HG03442 (cell line): ENCODE measurements around the gene IGHMBP2.

Source experiments
- ATAC-seq: cut with Tn5 transposase; IDR thresholded peaks from one replicate; pipeline ENCODE4 v1.9.1; 2021; ENCODE audit warnings: mild to moderate bottlenecking, moderate library complexity; ENCODE audit not compliant: unreplicated experiment

Gene IGHMBP2

DNA sequence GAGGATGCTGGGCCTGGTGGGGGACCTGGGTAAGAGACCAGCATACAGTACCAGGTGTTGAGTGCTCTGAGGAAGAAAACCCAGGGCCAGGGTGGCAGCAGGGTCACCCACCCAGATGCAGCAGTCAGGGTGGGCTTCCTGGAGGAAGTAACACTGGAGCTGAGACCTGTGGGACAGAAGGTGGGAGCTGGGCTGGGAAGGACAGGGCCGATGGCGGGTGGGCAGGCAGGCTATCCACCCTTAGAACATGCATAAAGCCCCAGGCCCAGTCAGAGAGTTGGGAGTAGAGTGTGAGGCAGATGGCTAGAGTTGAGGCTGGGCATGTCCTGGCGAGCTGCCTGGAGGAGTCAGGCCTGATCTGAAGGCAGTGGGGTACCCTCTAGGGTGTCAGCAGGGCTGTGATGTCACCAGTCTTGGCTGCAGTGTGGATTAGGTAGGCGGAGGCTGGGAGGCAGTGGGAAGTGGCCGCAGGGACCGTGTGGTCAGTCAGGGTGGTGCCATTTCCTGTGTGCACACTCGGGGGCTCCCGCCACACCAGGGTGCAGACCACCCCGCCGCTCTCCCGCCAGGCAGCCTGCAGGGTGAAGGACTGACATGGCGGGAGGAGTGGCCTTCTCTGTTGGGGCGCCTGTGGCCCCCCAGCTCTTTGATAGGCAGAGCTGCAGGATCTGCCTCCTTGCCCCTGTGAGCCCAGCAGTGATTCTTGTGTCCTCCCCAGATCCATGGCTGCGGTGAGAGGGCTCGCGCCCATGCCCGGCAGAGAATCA lies 35.3 kb downstream of the IGHMBP2 start:
- no peak for ATAC-seq

DNA sequence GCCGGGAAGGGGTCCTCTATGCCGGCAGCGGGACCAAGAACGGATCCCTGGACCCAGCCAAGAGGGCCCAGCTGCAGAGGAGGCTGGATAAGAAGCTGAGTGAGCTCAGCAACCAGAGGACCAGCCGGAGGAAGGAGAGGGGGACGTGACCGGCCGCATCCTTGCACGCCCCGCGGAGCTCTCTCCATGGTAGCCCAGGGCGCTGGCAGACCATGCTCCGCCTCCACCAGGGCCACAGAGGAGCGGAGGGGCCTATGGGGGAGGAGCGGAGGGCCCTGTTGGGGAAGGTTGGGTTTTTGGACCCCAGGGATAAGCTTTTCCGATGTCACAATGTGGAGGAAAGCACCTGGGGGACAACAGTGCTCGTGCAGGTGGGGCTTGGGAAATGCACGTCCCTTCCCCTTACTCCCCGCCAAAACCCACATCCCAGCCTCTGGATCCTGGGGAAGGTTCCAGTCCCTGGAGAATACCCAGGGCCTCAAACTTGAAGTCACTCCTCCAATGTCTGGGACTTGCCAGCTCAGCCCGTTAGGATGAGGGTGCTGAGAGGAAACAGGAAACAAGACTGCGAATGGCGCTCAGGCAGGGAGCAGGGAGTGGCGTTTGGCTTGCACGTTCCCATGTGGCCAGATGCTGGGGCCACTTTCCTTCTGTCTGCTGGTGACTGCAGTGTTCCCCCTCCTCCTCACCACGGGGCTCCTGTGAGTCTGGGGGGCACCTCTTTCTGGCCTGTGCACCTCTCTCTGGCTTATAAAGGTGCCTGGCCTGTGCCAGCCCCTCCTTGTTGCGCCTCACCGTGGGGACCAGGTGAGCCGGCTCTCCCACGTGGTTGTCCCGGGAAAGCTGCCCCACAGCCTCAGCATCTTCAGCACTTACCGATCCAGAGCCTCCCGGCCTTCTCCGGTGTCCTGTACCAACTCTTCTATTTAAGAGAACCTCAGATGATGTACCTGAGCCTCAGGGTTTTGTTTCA lies 36.2 kb downstream of the IGHMBP2 start:
- ATAC-seq = no peak

DNA sequence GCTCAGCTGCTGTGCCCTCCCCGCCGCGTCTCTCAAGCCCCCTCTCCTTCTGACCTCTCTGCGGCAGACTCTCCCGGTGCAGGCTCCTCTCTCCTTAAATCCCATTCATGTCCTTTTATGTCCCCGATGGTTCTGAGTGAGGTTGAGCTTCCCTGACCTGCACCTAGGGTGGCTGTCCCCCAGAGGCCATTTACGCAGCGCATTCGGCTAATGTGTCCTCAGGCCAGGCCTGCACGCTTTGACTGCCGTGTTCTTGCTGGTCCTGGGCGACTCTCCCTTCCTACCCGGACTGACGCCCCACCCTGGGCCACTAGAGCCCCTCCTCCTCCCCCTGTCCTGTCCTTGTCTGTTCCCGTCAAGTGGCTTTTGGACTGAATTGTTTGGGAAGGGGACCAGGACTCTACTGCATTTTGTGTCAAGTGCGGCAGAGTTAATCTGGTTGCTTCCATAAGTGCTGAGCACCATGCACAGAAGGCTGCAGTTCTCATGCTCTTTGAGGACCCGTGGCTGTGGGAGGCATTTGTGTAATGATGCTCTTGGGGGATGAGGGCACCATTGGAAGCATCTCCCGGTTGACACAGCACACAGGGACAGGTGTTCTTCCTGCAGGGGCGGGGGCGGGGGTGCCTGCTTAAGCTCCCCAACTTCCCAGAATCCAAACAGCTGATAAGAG lies 37.1 kb downstream of the IGHMBP2 start:
- no peak for ATAC-seq

DNA sequence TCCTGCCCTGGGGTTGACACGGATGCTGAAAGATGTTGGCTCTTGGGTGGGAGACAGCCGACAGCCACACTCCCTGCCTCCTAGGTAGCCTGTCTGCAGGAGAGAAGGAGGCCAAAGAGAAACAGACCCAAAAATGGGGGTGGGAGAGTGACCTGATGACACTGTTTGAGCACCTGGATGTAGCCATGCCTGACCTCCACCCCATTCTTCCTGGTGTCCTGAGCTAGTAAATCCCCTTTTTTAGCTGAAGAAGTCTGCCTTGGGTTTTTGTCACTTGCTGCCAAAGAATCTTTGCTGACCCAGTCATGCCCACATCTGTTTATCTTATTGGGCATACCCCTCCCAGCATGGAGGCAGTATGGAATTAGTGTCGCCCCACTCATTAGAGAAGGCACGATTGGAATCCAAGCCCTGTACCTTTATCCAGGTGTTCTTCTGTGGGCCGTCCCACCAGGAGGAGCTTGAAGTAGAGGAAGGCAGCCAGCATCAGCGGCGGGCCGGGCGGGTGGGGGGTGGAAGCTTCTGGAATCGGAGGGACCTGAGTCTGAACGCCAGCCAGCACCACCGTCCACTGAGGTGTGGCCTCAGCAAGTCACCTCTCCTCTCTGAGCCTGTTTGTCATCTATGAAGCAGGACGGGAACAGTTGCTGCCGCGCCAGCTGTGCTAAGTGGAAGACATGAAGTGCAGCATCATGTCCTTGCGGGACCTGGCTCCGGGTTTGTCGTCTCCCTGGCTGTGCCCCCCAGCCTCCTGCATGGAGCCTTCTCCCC lies 37.8 kb downstream of the IGHMBP2 start:
- ATAC-seq = no peak

DNA sequence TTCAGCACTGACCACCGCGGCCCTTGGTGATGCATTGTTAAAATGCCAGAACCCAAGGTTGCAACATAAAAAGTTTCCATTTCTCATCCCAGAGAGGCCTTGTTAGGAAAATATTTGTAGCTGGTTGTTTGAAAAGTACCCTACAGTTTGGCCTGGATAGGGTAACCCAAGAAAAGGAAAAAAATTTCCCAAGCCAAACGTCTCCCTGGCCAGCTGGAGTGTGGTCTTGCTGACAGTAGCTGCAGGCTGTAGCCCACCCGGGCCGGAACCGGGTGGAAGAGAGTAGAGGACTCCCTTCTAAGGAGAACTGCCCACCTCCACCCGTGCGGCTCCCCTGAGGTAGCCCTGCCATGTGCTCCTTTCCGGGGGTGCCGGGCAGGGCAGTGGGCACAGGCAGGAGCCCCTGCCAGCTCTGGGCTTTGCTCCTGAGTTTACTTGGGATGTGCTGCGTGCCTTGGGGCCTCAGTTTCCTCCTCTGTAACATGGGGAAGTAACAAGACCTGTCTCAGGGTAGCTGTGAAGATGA lies 38.5 kb downstream of the IGHMBP2 start:
- no peak for ATAC-seq

DNA sequence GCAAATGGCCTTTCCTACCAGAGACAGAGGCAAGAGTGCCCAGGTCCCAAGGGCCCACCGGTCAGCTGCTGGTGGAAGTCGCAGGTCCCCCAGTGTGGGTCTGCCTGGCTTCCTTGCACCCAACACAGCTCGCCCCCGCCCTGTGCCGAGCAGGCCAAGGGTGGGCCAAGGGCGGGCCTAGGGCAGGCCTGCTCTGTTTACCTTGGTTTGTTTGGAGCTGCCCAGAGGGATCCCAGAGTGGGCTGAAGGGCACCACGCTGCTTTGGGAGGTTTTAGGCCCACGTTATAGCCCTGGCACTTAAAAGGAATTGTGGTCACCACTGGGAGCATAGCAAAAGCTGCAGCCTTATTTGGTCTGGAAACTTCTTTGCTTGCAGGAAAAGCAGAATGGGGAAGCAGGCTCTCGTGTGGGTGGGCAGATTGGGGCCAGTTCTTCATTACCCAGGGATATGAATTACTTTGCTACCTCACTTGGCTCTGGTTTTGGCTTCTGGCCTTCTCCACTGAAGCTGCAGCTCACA lies 39.1 kb downstream of the IGHMBP2 start:
- no peak for ATAC-seq

DNA sequence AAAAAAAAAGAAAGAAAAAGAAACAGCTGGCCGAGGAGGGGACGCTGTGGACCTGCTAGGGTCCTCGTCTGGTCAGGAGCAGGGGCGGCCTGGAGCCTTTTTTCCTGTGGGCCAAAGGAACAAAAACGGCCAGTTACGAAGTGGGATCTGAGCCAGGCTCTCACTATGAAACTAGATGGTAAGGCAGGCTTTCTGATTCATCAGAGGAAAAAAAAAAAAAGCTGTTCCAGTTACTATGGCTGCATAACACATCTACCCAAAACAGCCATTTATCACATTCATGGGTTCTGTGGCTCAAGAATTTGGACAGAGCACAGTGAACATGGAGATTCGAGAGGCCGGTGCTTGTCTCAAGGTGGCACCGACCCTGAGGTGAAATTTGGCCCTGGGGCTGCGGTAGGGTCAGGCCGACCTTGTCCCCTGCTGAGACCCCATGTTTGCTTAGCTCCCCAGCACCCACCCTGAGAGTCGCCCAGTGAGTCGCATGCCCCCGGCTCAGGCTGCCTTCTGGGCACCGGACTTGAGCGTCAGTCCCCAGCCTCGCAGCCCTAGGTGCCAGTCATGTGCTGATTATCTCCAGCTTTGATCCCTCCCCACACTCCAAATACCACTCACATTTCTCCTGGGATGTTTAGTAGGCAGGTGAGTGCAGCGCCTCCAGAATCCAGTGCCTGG lies 42.9 kb downstream of the IGHMBP2 start:
- no peak for ATAC-seq

DNA sequence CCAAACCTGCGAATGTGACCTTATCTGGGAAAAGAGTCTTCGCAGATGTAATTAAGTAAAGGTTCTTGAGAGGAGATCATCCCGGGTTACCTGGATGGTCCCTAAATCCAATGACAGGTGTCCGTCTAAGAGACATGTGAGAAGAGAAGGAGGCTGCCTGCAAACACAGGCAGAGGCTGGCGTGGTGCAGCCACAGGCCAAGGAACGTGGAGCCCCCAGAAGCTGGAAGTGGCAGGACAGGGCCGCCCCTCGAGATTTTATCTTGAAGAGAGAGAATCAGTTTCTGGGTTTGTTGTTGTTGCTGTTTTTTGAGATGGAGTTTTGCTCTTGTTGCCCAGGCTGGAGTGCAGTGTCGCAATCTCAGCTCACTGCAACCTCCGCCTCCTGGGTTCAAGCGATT lies 43.5 kb downstream of the IGHMBP2 start:
- ATAC-seq = no peak

DNA sequence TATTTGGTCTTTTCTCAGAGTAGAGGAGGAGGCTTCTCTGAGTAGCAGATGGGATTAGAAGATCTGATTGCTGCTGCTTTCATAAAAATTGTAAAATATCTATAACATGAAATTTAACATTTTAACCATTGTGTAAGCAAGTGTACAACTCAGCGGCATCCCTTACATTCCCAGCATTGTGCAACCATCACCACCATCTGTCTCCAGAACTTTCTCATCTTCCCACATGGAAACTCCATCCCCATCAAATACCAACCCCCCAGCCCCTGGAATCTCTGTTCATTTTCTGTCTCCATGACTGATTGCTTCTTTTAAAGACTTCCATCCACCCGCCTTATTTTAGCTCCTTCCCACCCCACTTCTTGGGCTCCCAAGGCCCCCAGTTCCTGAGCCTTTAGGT lies 44.8 kb downstream of the IGHMBP2 start:
- ATAC-seq = no peak

DNA sequence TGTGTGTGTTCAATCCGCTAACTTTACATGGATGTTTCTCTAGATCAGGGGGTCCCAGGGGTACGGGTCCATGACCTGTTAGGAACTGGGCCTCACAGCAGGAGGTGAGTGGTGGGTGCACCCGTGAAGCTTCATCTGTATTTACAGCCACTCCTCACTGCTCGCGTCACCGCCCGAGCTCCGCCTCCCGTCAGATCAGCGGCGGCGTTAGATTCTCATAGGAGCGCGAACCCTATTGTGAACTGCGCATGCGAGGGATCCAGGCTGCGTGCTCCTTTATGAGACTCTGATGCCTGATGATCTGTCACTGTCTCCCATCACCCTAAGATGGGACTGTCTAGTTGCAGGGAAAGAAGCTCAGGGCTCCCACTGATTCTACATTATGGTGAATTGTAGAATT lies 45.2 kb downstream of the IGHMBP2 start:
- no peak for ATAC-seq

DNA sequence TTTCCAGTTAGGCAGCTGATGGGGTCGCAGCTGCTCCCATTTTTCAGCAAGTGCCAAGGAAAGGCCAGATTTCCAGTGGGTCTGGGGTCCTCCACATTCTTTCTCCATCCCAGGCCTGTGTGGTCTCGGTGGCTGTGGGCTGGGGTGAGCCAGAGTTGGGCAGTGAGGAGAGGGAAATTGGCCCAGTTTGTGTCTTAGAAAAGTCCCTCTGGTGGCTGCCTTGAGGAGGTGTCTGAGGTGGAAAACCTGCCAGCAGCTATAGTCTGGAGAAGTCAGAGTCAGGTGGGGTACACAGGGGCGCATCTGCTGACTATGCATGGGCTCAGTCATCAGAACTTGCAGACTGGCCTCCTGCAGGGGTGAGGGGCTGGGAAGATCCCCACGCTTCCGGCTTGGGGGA lies 46.6 kb downstream of the IGHMBP2 start:
- ATAC-seq = no peak

DNA sequence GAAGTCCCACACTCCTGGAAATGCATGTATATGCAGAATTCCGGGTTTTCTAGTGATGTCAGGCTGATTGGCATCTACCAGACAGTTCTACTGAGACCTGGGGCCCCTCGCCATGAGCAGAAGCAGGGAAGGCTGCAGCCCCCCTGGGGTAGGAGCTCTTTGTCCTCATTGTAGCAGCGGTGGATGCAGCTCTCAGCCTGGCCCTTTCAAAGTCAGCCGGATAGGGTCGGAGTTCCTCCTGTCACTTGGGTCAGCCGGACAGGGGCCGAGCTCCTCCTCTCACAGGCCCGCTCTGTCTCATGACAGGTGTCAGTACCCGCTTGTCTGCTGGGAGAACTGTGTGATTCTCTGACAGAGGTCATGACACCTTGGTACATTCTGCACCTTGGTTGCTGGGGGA lies 47.1 kb downstream of the IGHMBP2 start:
- ATAC-seq = no peak

DNA sequence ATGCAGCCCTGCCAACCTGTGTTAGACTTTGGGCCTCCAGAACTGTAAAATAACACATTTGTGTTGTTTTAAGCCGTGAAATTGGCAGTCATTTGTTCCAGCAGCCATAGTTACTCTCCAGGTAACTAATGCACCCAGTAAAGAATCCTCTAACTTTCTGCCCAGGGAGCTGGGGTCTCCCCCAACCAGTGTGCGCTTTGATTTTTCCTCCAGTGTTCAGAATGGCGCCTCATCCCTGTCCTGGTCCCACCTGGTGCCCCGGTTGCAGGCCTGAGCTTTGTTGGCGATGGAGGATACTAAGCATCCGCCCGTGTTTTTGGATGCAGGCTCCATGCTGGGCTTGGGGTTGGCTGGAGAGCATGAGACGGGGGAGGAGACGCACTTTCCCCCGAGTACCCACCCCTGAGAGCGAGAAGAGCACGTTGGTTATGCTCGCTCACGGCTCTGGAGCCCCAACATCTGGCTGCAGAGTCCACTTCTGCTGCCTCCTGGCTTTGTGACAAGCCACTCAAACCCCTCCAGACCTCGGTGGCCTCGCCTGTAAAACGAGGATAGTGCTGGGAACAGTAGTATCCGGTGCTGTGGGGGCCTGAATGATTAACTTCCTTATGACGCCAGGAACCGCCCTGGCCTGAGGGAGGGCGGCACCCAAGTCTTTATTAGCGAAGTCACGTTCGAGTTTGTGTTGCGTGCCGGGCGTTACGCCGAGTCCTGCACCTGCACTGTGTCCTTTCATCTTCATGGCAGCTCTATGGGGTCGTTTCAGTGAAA lies 51.3 kb downstream of the IGHMBP2 start:
- ATAC-seq = no peak

DNA sequence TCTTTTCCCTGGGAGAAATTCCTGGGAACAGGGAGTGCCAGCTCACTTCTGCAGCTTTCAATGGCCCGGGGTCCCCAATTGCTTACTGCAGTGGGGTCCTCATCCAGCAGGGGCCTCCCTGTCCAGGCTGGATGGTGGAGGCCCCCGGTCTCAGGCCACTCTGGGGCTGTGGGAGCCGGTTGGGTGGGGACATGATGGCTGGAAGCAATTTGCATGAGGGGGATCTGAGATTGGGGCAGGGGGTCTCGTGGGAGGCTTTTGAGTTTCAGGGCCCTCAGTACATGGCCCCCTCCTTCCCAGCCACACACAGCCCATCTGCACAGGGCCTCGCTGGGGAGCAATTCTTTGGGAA lies 51.9 kb downstream of the IGHMBP2 start:
- ATAC-seq = no peak

DNA sequence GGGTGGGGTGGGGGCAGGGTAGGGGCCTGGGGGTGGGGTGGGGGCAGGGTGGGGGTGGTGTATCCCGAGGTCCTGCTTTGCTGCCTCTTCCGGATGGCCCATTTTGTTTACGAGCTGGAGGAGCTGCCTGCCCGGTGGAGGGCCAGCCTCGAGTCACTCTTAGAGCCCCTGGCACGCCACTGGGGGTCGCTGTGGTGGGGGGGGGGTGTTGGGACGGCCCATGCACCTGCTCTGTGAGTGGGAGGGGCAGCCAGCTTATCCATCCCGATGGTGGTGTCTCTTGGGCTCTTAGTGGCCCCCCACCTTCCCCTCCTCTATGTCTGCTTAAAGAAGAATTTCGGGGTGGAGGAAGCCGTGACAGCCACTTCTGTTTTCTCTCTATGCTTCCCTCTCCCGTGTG lies 52.5 kb downstream of the IGHMBP2 start:
- ATAC-seq = no peak

DNA sequence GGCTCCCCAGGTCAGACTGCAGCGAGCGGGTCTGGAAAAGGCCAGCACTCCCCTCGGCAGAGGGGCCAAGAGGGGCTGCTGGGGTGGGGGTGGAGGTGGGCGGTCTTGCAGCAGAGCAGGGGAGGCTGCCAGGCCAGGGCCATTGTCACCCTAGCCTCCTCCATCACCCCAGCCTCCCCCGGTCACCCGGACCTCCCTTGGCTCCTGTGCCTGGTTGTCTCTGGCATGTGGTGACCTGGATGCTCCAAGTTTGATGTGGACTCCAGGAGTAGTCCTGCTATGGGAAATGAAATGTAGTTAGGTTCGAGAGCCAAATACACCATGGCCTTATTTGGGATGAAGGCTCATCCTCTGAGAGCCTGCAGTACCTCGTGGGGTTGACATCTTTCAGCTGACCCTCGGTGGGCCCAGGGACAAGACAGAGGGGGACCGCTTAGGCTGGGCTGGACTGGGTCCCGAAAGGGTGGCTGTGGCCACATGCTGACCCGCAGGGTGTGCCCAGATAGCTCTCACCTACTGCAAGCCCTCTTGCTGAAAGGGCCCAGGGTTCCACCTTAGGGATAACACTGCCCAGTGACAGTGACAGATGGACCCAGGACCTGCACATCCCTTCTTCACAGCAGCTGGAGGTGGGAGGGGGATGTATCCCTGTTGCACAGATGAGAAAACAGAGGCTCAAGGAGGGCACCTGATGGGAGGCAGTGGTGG lies 53.0 kb downstream of the IGHMBP2 start:
- ATAC-seq = no peak

DNA sequence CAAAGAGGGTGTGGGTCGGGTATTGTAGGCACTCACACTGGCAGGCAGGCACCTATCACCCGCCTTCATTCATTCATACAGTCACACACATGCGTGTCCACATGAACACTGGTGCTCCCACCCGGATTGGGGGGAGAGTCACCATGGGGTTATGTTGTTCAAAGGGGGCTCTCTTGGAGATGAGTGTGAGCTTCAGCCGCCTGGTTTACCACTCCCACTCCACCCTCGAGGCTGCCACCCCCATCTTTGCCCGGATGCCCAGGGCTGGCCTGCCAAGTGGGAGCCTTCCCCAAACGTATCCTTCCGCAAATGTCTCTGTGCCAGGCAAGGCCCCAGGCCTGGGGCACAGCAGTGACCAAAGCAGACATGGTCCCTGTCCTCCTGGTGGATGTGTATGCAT lies 54.5 kb downstream of the IGHMBP2 start:
- no peak for ATAC-seq

DNA sequence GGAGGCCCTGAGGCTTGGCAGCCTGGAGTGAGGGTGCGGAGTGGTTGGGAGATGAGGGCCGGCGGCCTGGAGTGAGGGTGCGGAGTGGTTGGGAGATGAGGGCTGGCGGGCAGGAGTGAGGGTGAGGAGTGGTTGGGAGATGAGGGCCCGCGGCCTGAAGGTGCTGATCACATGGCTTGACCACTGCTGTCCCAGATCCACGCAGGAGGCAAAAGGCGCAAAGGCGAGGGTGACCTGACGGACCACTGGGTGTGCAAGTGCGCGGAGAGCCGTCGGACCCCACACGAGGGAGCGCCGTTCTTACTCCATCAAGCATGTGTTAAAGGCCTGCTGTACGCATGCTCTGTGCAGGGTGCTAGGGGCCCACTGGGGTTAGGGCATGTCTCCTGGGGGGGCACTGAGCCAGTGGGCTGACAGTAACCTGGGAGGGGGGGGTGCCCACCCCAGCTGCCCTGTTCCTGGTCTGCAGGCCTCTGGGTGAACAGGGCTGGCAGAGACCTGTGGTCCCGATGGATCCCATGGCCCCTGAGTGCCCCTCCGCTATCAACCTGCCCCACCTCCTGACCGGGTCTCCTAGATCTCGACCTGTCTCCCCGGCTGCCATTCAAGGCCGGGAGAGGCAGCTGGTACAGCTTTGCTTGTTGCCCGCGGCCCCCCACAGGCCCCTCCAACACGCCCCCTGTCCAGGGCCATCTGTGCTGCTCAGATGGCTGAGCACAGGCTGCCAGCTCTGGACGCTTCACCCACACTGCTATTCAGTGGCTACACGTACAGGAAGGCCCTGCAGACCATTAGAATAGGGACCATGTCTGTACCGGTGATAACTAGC lies 56.0 kb downstream of the IGHMBP2 start:
- ATAC-seq = no peak
